ENCODE measurements around the gene TTL.
A peak's percentile ranks its signal among the peaks of the same experiment; 100 is the strongest.
"Not testable (repeated sequence)": the region's sequence is repeated elsewhere in the genome, so short reads cannot be mapped to it uniquely, and the experiment has no call there.

The TTL gene

DNA sequence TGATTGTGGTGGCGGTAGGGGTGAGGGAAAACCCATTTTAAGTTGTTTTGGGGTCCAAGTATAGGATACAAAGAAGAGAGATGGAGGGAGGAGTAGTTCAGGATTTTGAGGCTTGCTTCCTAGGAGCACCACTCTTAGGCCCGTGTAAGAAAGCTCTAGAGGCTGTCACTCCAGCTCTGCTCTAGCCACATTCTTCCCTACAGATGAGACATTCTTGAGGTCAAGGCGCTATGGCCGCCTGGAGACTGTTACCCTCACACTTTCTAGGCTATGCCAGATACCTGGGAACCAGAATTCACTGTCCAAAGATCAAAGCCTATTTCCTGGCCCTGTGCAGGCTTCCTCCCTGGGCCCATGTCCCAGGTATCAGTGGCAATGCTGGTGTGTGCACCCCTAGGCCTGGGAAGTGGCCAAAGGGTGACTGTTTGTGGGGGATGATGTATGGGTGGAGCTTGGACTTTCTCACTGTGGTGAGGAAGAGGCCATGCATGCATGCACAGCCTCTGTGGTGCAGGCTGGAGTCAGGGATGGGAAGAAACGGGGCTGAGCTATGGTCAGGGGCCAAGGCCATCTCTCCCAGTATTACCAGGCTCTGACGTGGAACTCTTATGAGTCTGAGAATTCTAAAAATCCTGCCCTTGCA is 7.0 kb upstream of the TTL start:
- peak; percentile 49 for DNase-seq (ENCODE audit: low spot score)

DNA sequence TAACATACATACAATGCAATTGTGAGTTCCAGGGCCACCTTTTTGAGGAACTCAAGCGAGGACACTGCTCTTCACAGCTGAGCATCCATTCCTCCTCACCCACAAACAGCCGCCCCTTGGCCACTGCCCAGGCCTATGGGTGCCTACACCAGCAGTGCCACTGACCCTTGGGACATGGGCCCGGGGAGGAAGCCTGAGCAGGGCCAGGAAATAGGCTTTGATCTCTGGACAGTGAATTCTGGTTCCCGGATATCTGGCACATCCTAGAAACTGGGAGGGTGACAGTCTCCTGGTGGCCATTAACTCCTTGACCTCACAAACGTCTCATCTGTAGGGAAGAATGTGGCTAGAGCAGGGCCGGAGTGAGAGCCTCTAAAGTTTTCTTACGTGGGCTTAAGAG is 5.5 kb upstream of the TTL start:
- no peak for DNase-seq (ENCODE audit: low spot score)

DNA sequence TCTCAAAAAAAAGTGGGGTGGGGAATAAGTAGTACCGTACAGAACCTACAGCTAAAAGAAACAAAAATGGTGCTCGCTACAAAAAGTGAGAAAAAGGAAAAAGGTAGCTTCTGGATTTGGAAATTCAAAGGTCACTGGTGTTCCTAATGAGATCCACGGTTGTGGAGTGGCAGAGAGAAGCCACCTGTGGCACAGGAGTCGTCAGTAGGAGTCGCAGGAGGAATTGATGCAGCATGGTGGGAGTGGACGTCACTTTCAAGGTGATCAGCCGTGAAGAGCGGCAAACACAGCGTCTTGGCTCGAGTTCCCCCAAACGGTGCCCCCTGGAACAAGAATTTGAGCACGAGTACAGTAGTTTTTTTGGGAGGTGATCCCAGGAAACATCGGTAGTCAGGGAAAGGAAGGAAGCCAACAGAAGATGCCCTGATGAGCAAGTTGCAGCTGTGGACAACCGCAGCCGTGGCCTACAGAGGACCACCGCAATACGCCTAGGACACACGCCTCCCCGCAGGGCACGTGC is 1.4 kb upstream of the TTL start:
- DNase-seq (ENCODE audit: low spot score) = no peak

DNA sequence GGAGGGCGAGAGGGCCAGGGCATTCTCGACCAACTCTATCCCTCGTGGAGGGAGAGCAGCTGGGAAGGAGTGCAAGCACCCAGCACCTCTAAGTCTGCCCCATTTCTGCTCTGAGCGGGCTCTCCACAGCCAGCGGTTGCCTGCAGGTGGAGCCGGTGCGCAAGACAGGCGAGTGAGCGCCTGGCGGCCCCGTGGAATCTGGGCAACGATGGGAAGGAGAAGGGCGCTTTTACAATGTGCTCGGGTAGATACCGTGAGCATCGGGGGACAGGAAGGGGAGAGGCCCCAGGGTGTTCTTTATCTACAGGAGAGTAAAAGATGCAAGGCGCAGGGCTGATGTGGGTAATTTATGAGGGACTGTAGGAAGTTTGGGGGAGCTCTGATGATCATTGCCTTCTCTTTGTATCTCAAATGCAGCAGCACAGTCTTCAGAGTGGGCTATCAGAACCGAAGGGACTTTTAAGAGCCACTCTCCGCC is 867 bp upstream of the TTL start:
- peak; percentile 90 for DNase-seq (ENCODE audit: low spot score)

DNA sequence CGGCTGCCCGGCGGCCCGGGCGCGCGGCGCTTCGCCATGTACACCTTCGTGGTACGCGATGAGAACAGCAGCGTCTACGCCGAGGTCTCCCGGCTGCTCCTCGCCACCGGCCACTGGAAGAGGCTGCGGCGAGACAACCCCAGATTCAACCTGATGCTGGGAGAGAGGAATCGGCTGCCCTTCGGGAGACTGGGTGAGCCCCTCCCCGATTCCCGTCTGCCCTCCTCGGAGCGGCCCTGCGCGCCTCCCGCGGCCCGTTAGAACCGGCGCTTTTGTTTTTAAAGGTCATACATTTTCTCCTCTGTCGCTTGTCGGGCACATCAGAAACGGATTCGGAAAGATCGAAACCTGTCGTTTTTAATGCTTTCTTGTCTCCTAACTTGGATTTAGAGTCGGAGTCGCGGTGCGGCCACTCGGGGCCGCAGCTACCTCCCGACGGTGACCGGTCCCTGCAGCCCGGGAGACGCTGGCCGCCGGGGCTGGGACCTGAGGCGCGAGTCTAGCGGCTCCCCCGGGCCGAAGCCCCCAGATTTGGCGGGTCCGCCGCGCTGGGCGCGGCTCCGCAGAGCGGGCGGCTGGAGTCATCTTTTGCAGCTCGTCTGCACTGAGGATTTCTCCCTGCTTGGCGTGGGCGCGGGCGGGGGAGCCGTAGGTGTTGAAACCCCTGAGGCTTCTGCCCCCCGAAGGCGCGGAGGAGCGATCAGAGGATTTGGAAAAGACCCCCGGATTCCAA is 519 bp downstream of the TTL start:
- peak; percentile 76 for DNase-seq (ENCODE audit: low spot score)

DNA sequence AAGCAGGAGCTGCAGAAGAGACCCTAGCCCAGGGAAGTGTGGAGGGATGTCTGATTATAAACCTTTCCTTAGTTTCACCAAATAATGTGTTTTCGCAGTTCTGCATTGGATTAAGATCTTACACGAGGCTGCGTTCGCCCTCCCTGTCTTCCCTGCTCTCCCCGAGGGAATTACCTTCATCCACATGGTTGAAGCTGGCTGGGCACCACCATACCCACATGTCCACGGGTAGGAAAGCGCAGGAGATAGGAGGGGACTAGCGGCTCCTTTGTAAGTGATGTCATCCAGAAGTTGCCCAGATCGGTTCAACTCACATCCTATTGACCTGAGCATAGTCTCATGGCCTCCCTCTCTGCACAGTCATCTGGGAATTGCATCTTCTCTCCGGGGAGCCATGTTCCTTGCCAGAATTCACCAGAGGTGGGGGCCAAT is 1.1 kb downstream of the TTL start:
- peak; percentile 76 for DNase-seq (ENCODE audit: low spot score)

DNA sequence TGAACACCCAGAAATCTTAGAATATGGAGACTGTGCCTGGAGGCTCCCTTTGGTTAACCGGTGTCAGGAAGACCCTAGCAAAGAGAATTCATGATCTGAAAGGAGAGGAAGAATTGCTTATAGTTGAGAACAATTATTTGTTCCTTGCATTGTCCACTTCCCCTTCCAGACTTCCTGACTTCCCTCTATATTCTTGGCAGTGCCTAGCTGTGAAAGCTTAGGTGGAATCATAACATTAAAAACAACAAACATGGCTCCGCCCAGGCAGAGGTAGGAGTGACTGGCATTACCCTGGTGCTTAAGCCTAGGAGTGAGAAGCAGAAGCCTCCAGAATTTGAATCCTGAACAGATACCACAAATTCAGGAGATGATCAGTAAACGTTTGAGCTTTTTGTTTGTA is 1.9 kb downstream of the TTL start:
- no peak for DNase-seq (ENCODE audit: low spot score)

DNA sequence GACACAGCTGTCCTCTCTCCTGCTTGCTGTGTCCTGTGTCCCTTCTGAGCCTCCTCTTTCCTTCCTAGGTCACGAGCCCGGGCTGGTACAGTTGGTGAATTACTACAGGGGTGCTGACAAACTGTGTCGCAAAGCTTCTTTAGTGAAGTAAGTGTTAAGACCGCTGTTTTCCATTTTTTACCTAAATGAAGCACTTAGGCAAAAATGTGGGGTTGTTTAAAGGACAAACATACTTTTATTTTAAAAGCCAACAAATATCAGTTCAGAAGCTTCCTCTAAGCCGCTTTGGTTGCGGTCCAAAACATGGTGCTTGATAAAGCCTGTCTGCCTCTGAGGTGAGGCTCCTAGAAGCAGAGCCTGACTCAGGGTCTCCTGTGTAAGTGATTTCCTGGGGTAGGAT is 3.9 kb downstream of the TTL start:
- DNase-seq (ENCODE audit: low spot score) = no peak

DNA sequence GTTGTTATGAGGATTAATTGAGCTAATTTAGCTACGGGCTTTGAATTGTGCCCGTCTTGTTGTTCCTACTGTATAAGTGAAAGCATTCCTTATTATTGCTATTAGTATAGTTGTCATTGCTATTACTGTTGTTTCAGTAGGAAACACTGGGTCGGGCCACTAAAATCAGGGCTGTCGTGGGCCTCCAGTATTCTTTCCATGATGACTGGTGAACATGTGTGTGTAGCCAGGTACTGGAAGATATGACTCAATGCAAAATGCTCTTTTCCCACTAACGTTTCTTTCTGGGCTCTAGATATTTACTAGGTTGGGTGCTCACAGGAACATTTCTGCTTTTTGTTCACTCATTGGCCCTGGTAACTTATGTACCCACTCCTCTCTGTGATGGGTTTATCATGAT is 4.9 kb downstream of the TTL start:
- no peak for DNase-seq (ENCODE audit: low spot score)

DNA sequence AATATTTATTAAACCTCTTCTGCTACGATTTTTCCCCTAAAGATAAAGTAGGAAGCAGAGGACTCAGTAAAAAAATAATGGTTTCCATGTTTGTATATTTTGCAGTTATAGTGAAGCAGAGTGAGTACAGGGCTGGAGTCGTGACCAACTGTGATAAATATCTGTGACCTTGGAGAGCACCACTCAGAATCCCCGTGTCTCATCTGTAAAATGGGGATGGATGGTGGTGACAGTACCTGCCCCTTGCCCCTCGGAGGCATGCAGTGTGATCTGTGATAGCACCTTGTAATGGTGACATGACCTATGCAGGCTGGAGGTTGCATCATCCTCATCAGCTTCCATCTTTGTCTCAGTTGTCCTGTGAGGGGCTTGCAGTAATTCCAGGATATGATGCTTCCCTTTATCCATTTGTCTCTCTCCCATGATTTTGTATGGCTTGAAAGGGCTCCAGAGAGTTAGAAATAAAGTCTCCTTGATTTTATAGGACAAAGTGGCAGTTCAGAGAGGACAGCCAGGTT is 5.5 kb downstream of the TTL start:
- DNase-seq (ENCODE audit: low spot score) = no peak

DNA sequence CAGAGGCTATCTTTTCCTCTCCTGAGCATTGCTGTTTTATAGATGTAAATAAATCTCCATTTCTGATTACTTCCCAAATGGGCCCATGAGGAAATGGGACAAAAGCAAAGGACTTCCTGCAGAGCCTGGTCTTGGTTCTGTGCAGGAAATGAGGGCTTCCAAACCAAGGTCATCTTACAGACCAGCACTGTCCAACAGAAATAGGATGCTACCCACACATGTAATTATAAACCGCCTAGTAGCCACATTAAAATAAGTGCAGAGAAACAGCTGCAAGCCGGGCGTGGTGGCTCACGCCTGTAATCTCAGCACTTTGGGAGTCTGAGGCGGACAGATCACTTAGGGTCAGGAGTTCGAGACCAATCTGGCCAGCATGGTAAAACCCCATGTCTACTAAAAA is 6.2 kb downstream of the TTL start:
- no peak for DNase-seq (ENCODE audit: low spot score)

DNA sequence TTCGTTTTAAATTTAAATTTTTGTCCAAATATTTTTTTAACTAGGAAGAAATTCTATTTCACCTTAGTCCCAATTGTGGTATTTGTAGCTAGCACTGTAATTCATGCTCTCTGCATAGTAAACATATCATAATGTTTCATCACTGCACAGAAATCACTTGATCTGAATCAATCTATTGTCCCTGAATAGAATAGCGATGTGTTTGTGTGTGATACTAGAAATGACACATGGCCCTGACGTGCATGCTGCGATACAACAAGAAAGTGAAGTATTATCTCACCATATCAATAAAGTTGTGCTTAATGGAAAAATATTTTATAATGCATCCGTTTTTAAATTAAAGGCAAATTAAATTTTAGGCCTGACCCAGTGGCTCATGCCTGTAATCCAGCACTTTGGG is 10.0 kb downstream of the TTL start:
- no peak for DNase-seq (ENCODE audit: low spot score)

DNA sequence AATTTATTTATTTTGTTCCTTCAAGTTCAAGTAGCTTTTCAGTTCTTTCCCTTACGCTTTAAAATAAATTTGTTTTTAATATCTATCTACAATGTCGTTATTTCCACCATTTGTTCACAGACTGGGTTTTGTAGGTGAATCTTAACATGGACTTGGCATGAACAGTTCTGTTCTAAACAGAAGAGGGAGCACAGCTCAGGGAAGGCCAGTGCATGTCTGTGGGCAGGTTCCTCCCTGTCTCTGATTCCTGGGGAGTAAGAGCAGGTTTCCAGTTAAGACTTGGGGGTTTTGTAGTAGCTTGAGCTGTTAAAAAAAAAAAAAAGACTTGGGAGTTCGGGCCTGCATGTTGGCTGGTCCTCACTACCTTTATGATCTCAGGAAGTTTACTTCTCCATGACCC is 11.1 kb downstream of the TTL start:
- DNase-seq (ENCODE audit: low spot score) = no peak

DNA sequence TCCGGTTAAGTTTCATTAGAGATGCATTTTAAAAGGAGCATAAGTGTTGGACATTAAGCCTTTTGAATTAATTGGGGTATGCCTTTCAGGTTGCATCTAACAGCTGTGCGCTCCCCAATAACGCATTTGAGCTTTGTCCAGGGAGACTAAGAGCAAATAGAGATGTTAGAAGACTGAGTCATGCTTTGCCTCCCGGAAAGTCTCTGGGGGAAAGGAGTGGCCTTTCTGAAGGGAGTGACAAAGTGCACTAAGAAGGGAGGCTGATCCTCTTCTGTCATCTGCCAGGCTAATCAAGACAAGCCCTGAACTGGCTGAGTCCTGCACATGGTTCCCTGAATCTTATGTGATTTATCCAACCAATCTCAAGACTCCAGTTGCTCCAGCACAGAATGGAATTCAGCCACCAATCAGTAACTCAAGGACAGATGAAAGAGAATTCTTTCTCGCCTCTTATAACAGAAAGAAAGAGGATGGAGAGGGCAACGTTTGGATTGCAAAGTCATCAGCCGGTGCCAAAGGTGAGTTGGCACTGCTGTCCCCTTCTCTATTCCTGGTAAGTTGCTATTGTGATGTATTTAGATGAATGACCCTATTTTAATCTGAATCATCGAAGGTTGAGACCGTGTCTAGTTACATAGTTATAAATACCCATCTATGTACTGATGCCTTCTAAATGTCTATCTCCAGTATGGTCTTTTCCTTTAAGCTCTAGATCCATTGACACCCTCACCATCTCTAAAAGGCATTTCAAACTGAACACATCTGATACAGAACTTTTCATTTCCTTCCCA is 12.1 kb downstream of the TTL start:
- peak; percentile 73 for DNase-seq (ENCODE audit: low spot score)

DNA sequence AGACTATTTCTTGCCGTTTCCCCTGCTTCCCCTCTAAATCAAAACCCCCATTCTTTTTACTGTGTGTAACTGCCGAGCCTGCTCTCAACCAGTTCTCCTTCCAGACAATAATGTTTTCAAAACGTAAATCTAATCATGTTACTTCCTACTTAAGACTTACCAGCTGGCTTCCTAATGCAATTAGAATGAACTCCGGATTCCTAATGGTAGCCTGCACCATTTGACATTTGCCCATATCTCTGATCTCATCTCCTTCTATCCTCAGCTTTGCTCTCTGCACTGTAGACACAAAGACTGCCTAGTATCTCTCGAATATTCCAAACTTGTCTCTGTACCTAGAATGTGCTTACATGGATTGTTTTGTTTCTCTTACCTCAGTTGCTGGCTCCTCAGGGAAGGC is 12.9 kb downstream of the TTL start:
- no peak for DNase-seq (ENCODE audit: low spot score)

DNA sequence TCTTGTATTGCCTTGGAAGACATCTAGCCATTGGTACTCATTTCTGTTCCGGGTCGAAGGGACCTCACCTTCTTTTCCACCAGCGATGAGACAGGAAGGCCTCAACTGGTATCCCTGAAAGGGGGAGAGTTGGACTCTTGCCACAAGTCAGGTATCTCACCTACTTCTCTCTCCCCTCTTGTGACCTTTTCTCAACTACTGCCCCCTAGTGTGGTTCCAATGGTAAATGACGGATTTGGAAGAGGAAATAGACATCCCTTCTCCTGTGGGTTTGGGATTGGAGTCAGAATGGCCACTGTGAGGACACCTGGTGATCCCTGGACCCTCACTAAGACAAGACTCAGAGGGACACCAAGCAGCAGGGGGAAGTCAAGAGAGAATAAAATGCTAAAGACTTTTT is 13.9 kb downstream of the TTL start:
- not testable (repeated sequence) for DNase-seq (ENCODE audit: low spot score)

DNA sequence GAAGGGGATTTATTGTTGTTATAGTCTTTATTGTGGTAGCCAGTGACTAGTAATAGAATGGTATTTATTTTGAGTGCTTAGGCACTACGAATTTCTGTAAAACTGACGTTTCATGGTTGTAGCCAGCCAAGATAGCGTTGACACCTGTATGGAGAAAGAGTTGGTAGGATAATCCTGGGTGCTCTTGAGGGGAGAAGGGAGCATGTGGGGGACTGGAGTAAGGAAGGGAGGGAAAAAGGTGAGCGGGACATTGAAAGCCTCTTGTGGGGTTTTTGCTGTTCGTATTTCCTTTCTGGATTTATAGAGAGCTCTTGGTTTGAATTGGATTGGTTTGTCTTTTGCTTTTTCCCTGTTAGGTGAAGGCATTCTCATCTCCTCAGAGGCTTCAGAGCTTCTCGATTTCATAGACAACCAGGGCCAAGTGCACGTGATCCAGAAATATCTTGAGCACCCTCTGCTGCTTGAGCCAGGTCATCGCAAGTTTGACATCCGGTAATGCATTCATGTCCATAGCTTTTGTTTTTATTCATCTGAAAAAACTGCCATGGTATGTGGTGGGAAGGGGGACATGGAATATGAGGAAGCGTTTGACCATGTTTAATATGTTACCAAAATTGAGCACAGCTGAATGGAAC is 19.0 kb downstream of the TTL start:
- peak; percentile 31 for DNase-seq (ENCODE audit: low spot score)

DNA sequence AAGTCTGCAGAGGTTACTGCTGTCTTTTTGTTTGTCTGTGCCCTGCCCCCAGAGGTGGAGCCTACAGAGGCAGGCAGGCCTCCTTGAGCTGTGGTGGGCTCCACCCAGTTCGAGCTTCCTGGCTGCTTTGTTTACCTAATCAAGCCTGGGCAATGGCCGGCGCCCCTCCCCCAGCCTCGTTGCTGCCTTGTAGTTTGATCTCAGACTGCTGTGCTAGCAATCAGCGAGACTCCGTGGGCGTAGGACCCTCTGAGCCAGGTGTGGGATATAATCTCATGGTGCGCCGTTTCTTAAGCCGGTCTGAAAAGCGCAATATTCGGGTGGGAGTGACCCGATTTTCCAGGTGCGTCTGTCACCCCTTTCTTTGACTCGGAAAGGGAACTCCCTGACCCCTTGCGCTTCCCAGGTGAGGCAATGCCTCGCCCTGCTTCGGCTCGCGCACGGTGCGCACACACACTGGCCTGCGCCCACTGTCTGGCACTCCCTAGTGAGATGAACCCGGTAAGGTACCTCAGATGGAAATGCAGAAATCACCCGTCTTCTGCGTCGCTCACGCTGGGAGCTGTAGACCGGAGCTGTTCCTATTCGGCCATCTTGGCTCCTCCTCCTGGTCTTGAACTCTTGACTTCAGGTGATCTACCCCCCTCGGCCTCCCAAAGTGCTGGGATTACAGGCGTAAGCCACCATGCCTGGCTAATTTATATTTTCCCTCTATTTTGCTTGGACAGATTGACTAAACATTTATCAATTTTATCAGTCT is 27.5 kb downstream of the TTL start:
- not testable (repeated sequence) for DNase-seq (ENCODE audit: low spot score)

DNA sequence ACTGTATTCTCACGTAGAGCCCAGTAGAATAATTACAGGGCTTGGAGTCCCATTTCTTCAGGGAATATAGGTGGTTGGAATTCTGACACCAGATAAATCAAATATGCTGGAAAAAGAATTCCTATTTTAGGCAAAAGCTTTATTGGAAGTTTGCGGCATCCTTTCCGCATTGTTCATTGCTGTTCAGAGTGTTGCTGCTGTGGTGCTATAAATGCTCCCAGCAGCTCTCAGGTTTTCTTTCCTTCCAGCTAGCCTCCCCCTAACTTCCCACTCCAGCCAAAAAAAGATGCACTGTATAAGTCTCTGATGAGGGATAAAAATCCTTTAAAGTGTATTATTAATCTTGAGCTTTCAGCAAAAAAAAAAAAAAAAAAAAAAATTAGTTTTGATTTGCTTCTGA is 34.8 kb downstream of the TTL start:
- DNase-seq (ENCODE audit: low spot score) = no peak

DNA sequence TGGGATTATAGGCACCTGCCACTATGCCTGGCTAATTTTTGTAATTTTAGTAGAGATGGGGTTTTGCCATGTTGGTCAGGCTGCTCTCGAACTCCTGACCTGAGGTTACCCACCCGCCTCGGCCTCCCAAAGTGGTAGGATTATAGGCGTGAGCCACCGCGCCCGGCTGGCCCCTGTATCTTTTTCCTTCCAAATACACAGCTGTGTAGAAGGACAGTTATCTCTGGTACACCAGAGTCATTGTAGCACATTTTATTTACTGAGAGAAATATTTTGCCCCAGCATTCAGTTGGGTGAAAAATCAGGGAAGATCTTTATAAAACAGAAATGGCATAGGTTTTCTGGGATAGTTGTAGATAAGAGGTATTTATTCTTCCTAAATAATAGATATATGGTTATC is 36.9 kb downstream of the TTL start:
- DNase-seq (ENCODE audit: low spot score) = no peak

DNA sequence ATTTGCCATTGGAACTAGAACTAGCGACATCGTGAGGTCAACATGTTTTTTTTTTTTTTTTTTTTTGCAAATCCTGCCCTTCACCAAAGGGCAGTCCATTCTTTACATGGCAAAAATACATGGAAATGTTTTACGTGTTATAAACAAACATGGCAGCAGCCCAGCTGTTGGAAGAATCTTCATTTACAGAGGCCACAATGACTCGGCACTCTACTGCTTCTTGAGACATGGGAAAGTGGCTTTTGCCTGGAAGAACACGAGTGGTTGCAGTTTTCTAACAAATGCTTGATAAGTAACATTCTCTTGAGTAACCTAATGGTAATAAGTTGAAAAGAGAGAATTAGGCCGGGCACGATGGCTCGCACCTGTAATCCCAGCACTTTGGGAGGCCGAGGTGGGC is 37.5 kb downstream of the TTL start:
- DNase-seq (ENCODE audit: low spot score) = no peak

Data from AG08396 (cell line).